Parathyroid adenoma (tissue), 2 donors: ENCODE results near the gene SPECC1L.

Experiments
- H2AFZ ChIP-seq: fragments of 300-600 bp; sonication (generic); one replicate; pipeline ENCODE4 v1.7.0; 2017; ENCODE audit warnings: antibody characterized with exemption, mild to moderate bottlenecking
- H3K27ac ChIP-seq: fragments of 300-600 bp; sonication (generic); one replicate; pipeline ENCODE4 v1.7.0; 2017
- H3K27me3 ChIP-seq: fragments of 300-600 bp; sonication (generic); one replicate; pipeline ENCODE4 v1.7.0; 2017; ENCODE audit warnings: low read length; ENCODE audit not compliant: control insufficient read depth, insufficient read depth
- H3K36me3 ChIP-seq: fragments of 300-600 bp; sonication (generic); one replicate; pipeline ENCODE4 v1.7.0; 2017; ENCODE audit warnings: low read length; ENCODE audit not compliant: control insufficient read depth, insufficient read depth
- H3K4me1 ChIP-seq: fragments of 300-600 bp; sonication (generic); one replicate; pipeline ENCODE4 v1.7.0; 2017; ENCODE audit warnings: control low read depth
- H3K4me2 ChIP-seq: fragments of 300-600 bp; sonication (generic); one replicate; pipeline ENCODE4 v1.7.0; 2017; ENCODE audit warnings: low read length
- H3K4me3 ChIP-seq: fragments of 300-600 bp; sonication (generic); one replicate; pipeline ENCODE4 v1.7.0; 2017; ENCODE audit warnings: low read depth, low read length
- H3K79me2 ChIP-seq: fragments of 300-600 bp; sonication (generic); one replicate; pipeline ENCODE4 v1.7.0; 2017; ENCODE audit warnings: control low read depth
- H3K9ac ChIP-seq: fragments of 300-600 bp; sonication (generic); one replicate; pipeline ENCODE4 v1.7.0; 2017; ENCODE audit warnings: mild to moderate bottlenecking
- H3K9me3 ChIP-seq: fragments of 300-600 bp; sonication (generic); one replicate; pipeline ENCODE4 v1.7.0; 2017; ENCODE audit warnings: low read length; ENCODE audit not compliant: control insufficient read depth
- TF ChIP-seq, protein P1 (sequence below): fragments of 300-600 bp; sonication (generic); IDR thresholded peaks from one replicate; pipeline ENCODE4 v1.7.0; 2017; ENCODE audit warnings: antibody characterized with exemption, mild to moderate bottlenecking
- donor health status: primary hyperparathyroidism.

Gene SPECC1L

DNA sequence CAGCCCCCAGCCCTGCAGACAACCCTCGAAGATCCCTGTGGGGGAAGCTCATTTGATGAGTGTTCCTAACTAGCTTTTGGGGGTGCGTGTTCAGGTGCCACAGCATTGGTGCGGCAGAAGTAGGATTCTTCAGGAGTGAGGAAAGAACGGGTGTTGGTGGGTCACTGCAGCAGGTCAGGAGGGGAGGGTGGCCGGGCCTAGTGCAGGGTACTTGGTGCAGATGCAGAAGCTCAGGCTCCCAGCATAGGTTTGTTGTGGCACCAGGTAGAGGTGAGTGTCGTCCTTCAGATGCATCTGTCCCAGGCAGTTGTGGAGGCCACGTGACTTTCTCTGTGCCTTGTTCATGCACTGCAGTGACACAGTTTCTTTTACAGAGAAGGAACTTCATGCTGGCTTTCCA is 141.6 kb downstream of the SPECC1L start:
- H3K27me3 ChIP-seq: no peaks in the 10 kb centered on the region
- TF ChIP-seq, protein P1, sequence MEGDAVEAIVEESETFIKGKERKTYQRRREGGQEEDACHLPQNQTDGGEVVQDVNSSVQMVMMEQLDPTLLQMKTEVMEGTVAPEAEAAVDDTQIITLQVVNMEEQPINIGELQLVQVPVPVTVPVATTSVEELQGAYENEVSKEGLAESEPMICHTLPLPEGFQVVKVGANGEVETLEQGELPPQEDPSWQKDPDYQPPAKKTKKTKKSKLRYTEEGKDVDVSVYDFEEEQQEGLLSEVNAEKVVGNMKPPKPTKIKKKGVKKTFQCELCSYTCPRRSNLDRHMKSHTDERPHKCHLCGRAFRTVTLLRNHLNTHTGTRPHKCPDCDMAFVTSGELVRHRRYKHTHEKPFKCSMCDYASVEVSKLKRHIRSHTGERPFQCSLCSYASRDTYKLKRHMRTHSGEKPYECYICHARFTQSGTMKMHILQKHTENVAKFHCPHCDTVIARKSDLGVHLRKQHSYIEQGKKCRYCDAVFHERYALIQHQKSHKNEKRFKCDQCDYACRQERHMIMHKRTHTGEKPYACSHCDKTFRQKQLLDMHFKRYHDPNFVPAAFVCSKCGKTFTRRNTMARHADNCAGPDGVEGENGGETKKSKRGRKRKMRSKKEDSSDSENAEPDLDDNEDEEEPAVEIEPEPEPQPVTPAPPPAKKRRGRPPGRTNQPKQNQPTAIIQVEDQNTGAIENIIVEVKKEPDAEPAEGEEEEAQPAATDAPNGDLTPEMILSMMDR: no peak
- H3K4me3 ChIP-seq: no peak overlapping the region
- H2AFZ ChIP-seq: no peak overlapping the region
- no peaks in the 10 kb centered on the region for H3K36me3 ChIP-seq
- H3K9ac ChIP-seq: no peak overlapping the region
- H3K9me3 ChIP-seq: no peaks in the 10 kb centered on the region
- no peak overlapping the region for H3K4me2 ChIP-seq
- H3K4me1 ChIP-seq: peaks cover 2% of the 10 kb centered on the region
- H3K79me2 ChIP-seq: no peaks in the 10 kb centered on the region
- no peak overlapping the region for H3K27ac ChIP-seq

DNA sequence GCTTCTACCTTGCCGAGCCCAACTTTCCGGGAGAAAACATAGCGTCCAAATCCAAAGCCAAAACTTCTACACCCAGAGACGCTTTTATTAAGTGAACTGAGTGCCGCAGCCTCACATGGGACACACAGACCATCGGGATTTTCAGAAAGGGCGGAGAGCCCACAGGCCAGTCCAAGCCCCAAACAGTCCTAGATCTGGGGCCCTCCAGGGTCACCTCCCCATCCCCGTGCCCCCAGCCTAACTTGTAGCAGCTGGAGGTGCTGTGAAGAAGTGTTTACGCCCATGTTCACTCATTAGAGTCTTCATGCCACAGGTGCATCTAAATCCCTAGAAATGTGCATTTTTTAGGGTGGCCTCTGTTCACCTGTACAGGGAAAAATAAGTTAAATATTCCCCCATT is 142.6 kb downstream of the SPECC1L start:
- H3K27me3 ChIP-seq: no peaks in the 10 kb centered on the region
- no peaks in the 10 kb centered on the region for H3K79me2 ChIP-seq
- H2AFZ ChIP-seq: no peak overlapping the region
- no peak overlapping the region for H3K4me2 ChIP-seq
- TF ChIP-seq, protein P1: no peak
- no peak overlapping the region for H3K9ac ChIP-seq
- H3K27ac ChIP-seq: no peak overlapping the region
- H3K36me3 ChIP-seq: no peaks in the 10 kb centered on the region
- H3K4me1 ChIP-seq: peaks cover 2% of the 10 kb centered on the region
- no peak overlapping the region for H3K4me3 ChIP-seq
- no peaks in the 10 kb centered on the region for H3K9me3 ChIP-seq

DNA sequence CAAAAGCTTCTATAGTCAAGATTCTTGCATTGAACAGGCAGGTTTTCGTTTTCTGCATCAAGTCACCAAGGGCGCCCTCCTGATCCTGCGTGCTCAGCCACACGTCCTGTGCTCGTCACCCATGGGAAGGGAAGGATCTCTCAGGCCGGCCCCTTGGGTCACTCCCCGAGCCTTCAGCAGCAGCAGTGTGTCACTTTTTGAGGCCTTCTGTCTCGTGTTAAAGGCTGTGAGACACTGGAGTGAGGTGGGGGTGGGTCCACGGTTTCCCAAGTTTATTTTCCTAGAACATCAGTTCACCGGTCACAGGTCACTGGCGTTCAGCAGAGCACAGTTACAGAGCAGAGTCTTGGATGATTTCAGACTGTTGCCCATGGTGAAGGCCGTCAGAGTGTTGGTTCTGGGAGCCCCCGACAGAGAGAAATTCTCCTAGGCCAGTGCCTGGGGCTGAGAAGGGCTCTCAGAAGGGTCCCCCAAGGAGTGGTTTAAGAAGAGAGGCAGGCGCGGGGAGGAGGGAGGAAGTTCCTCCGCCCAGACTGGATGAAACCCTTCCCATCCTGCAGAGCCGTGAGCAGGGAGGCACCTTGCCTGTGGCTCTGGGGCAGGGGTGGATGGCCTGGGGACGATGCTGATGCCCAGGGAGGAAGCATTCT is 143.2 kb downstream of the SPECC1L start:
- TF ChIP-seq, protein P1: no peak
- no peaks in the 10 kb centered on the region for H3K27me3 ChIP-seq
- H3K4me1 ChIP-seq: no peaks in the 10 kb centered on the region
- H3K4me3 ChIP-seq: no peak overlapping the region
- no peaks in the 10 kb centered on the region for H3K36me3 ChIP-seq
- no peak overlapping the region for H3K27ac ChIP-seq
- no peak overlapping the region for H3K9ac ChIP-seq
- no peak overlapping the region for H3K4me2 ChIP-seq
- H2AFZ ChIP-seq: no peak overlapping the region
- H3K79me2 ChIP-seq: no peaks in the 10 kb centered on the region
- H3K9me3 ChIP-seq: no peaks in the 10 kb centered on the region

DNA sequence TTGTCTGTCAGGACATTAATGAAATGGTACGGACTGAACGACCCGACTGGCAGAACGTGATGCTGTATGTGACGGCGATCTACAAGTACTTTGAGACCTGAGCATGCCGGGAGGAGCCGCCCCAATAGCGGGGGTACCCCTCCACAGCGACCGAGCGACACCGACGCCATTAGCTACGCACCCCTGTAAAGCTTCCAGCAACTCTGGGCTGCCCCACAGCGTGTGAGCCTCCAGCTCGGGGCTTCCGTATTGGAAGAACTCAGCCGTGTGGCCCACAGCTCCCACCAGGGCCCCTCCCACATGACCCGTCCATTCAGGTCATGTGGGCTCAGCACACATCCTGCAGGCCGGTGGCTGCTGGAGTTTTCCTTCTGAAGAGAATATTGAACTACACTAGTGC is 143.9 kb downstream of the SPECC1L start:
- no peaks in the 10 kb centered on the region for H3K9me3 ChIP-seq
- no peak overlapping the region for H3K9ac ChIP-seq
- H3K36me3 ChIP-seq: no peaks in the 10 kb centered on the region
- H3K27ac ChIP-seq: no peak overlapping the region
- H3K4me2 ChIP-seq: no peak overlapping the region
- no peaks in the 10 kb centered on the region for H3K4me1 ChIP-seq
- no peak overlapping the region for H2AFZ ChIP-seq
- no peaks in the 10 kb centered on the region for H3K79me2 ChIP-seq
- TF ChIP-seq, protein P1: no peak
- H3K4me3 ChIP-seq: no peak overlapping the region
- no peaks in the 10 kb centered on the region for H3K27me3 ChIP-seq
